ENCODE results near the gene NT5DC1. TPM values are rescaled to one million over a fixed set of nuclear protein-coding genes. Genes with fewer than 3 reads are reported as not detected.

The NT5DC1 gene
- total RNA-seq, 1 experiment from 2014 or later = 63.7 TPM

DNA sequence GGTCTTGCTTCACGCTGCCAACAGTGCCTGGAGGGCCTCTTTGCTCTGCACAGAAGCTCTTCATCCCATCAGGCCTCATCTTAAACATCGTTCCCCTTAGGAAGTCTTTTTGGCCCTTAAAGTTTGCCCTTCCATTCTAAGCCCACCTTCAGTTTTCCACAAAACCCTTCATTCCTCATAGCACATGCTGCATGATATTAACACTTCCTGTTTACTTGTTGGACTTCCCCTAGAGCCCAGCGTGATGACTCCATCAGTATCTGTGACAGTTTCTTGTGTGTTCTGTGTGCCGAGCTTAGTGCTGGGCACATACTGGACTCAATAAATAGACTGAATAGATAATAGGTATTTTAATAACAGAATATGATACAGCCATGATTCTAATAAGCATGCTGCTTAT is 2.2 kb downstream of the NT5DC1 start:
- no peak for ATAC-seq
- no peaks in the 10 kb centered on the region for H4K20me1 ChIP-seq (ENCODE audit: insufficient read depth)
- H3K27ac ChIP-seq (ENCODE audit: low read depth, low read length) = no peak overlapping the region
- no peaks in the 10 kb centered on the region for H3K9me3 ChIP-seq (ENCODE audit: control insufficient read depth in 1 of 2, insufficient read depth in 1 of 2, low read depth in 1 of 2, low read length in 2 of 2)
- CTCF ChIA-PET = interaction anchor here (2.9 kb wide), 1 partner anchor 9 kb away, joined by 22 read pairs; no protein-coding TSS in a partner anchor
- TF ChIP-seq SRF (IDR thresholded peaks at IDR 0.05; ENCODE audit: low read depth) (no peak), CBX3 (IDR thresholded peaks at IDR 0.05; ENCODE audit: low read depth) (no peak), POLR2AphosphoS5 (IDR thresholded peaks at IDR 0.05; ENCODE audit: low read depth, low read length) (no peak), SIN3A (IDR thresholded peaks at IDR 0.05; ENCODE audit: low read depth) (no peak), YY1 (IDR thresholded peaks at IDR 0.05; ENCODE audit: extremely low read depth, insufficient replicate concordance, low read depth, low read length) (no peak), POLR2A (IDR thresholded peaks at IDR 0.05; ENCODE audit: borderline replicate concordance, extremely low read depth, insufficient read depth, insufficient read length) (no peak), EZH2 (IDR thresholded peaks at IDR 0.05) (no peak)
- TF ChIP-seq, protein P1, sequence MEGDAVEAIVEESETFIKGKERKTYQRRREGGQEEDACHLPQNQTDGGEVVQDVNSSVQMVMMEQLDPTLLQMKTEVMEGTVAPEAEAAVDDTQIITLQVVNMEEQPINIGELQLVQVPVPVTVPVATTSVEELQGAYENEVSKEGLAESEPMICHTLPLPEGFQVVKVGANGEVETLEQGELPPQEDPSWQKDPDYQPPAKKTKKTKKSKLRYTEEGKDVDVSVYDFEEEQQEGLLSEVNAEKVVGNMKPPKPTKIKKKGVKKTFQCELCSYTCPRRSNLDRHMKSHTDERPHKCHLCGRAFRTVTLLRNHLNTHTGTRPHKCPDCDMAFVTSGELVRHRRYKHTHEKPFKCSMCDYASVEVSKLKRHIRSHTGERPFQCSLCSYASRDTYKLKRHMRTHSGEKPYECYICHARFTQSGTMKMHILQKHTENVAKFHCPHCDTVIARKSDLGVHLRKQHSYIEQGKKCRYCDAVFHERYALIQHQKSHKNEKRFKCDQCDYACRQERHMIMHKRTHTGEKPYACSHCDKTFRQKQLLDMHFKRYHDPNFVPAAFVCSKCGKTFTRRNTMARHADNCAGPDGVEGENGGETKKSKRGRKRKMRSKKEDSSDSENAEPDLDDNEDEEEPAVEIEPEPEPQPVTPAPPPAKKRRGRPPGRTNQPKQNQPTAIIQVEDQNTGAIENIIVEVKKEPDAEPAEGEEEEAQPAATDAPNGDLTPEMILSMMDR (IDR thresholded peaks at IDR 0.05 in 2 of 3, conservative IDR thresholded peaks at IDR 0.05 in 1 of 3; ENCODE audit: borderline replicate concordance in 1 of 3, insufficient read depth in 1 of 3, low read depth in 2 of 3, low read length in 2 of 3) = no peak
- TF ChIP-seq, protein P2, sequence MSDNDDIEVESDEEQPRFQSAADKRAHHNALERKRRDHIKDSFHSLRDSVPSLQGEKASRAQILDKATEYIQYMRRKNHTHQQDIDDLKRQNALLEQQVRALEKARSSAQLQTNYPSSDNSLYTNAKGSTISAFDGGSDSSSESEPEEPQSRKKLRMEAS (IDR thresholded peaks at IDR 0.05) = no peak
- TF ChIP-seq, protein P3, sequence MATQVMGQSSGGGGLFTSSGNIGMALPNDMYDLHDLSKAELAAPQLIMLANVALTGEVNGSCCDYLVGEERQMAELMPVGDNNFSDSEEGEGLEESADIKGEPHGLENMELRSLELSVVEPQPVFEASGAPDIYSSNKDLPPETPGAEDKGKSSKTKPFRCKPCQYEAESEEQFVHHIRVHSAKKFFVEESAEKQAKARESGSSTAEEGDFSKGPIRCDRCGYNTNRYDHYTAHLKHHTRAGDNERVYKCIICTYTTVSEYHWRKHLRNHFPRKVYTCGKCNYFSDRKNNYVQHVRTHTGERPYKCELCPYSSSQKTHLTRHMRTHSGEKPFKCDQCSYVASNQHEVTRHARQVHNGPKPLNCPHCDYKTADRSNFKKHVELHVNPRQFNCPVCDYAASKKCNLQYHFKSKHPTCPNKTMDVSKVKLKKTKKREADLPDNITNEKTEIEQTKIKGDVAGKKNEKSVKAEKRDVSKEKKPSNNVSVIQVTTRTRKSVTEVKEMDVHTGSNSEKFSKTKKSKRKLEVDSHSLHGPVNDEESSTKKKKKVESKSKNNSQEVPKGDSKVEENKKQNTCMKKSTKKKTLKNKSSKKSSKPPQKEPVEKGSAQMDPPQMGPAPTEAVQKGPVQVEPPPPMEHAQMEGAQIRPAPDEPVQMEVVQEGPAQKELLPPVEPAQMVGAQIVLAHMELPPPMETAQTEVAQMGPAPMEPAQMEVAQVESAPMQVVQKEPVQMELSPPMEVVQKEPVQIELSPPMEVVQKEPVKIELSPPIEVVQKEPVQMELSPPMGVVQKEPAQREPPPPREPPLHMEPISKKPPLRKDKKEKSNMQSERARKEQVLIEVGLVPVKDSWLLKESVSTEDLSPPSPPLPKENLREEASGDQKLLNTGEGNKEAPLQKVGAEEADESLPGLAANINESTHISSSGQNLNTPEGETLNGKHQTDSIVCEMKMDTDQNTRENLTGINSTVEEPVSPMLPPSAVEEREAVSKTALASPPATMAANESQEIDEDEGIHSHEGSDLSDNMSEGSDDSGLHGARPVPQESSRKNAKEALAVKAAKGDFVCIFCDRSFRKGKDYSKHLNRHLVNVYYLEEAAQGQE (IDR thresholded peaks at IDR 0.05; ENCODE audit: low read depth) = no peak
- H3K27me3 ChIP-seq (ENCODE audit: insufficient read depth, low read length) = no peaks in the 10 kb centered on the region
- H3K4me3 ChIP-seq (replicated peaks in 1 of 2; ENCODE audit: low read depth in 1 of 2, low read length in 2 of 2) = no peak overlapping the region
- no peak overlapping the region for H2AFZ ChIP-seq (ENCODE audit: low read depth, low read length, poor library complexity, severe bottlenecking)
- no peaks in the 10 kb centered on the region; a peak in 1 of 4 replicates for H3K36me3 ChIP-seq (ENCODE audit: control insufficient read depth in 1 of 2, insufficient read depth in 2 of 2, low read length in 2 of 2)
- H3K4me1 ChIP-seq (ENCODE audit: control insufficient read depth in 1 of 2, insufficient read depth in 2 of 2, low read length in 2 of 2) = peaks cover 6 to 20% of the 10 kb centered on the region in 2 experiments; a peak in 3 of 4 replicates
- BruUV-seq (replicated peaks) = no TSS peak
- RAD21 ChIA-PET (ENCODE audit: low non-redundant PET in 1 of 2, low total read pairs in 2 of 2, uncharacterized antibody in 2 of 2, unreplicated experiment in 2 of 2) = no interaction called here
- peaks cover 21% of the 10 kb centered on the region for H3K79me2 ChIP-seq (ENCODE audit: insufficient read depth, low read length)
- no peak for DNase-seq (ENCODE audit: low read depth, low spot score)
- no peak overlapping the region for H3K9ac ChIP-seq (ENCODE audit: low read length)
- H3K4me2 ChIP-seq (ENCODE audit: low read length) = no peak overlapping the region
- intact Hi-C loops (cut with micrococcal nuclease) = no loop called here
- H3K9me2 ChIP-seq (ENCODE audit: insufficient read depth) = no peaks in the 10 kb centered on the region
- POLR2A ChIA-PET = interaction anchor here (1.2 kb wide), 1 partner anchor 42 kb away, joined by 3 read pairs; the partner anchor contains the start of gene FRK
